PC-9 (cell line): Measurements from ENCODE around the gene PAK4. TPM values are rescaled to one million over a fixed set of nuclear protein-coding genes. Genes with fewer than 3 reads are reported as not detected.

Source experiments
- BruUV-seq: library from RNA; stranded (reverse); fragments of 400-500 nt; replicated peaks from 2 replicates; lab custom pipeline; 2021; lab: Mats Ljungman, UMichigan
- CTCF ChIA-PET: fragments of 300-600 bp; sonication (Branson Sonifier 250); formaldehyde crosslinking; loops from one replicate; lab custom pipeline; 2022; ENCODE audit warnings: antibody characterized with exemption; lab: Charles Lee
- POLR2A ChIA-PET: fragments of 300-600 bp; sonication (Branson Sonifier 250); formaldehyde crosslinking; loops from one replicate; lab custom pipeline; 2022; ENCODE audit warnings: antibody characterized with exemption; ENCODE audit not compliant: unreplicated experiment; lab: Charles Lee
- DNase-seq, 2 experiments: peaks; one replicate each; pipeline versions ENCODE4 v3.0.0 to v3.0.0-alpha.2; 2015 to 2022; ENCODE audit warnings: mixed read lengths in 1 of 2
- H2AFZ ChIP-seq: fragments of 200-600 bp; sonication (generic); 2 replicates; pipeline ENCODE4 v1.8.1; 2017; ENCODE audit warnings: antibody characterized with exemption
- H3F3A ChIP-seq: fragments of 200-600 bp; sonication (generic); 2 replicates; pipeline ENCODE4 v1.8.1; 2017; ENCODE audit warnings: antibody characterized with exemption, mild to moderate bottlenecking, low read depth; ENCODE audit not compliant: insufficient read depth
- H3K27ac ChIP-seq: fragments of 200-600 bp; sonication (generic); 2 replicates; pipeline ENCODE4 v1.6.1; 2016; ENCODE audit warnings: mixed run types
- H3K27me3 ChIP-seq: fragments of 200-600 bp; sonication (generic); 2 replicates; pipeline ENCODE4 v1.6.1; 2016; ENCODE audit warnings: low read depth, mixed run types; ENCODE audit not compliant: insufficient read depth
- H3K36me3 ChIP-seq: fragments of 200-600 bp; sonication (generic); 2 replicates; pipeline ENCODE4 v1.6.1; 2016; ENCODE audit warnings: low read depth, mixed run types
- H3K4me1 ChIP-seq: fragments of 200-600 bp; sonication (generic); replicated peaks from 2 replicates; pipeline ENCODE4 v1.6.1; 2016; ENCODE audit warnings: mixed run types; ENCODE audit not compliant: insufficient read depth
- H3K4me2 ChIP-seq: fragments of 200-600 bp; sonication (generic); 2 replicates; pipeline ENCODE4 v1.6.1; 2017; ENCODE audit warnings: mixed run types
- H3K4me3 ChIP-seq: fragments of 200-600 bp; sonication (generic); 2 replicates; pipeline ENCODE4 v1.6.1; 2016; ENCODE audit warnings: mixed run types
- H3K79me2 ChIP-seq: fragments of 200-600 bp; sonication (generic); 2 replicates; pipeline ENCODE4 v1.6.1; 2017; ENCODE audit warnings: low read depth, mixed run types
- H3K9me2 ChIP-seq: fragments of 200-600 bp; sonication (generic); 2 replicates; pipeline ENCODE4 v1.8.1; 2017; ENCODE audit warnings: mild to moderate bottlenecking; ENCODE audit not compliant: insufficient read depth
- H3K9me3 ChIP-seq: fragments of 200-600 bp; sonication (generic); 2 replicates; pipeline ENCODE4 v1.8.1; 2016; ENCODE audit warnings: low read depth; ENCODE audit not compliant: insufficient read depth
- H4K20me1 ChIP-seq: fragments of 200-600 bp; sonication (generic); 2 replicates; pipeline ENCODE4 v1.8.1; 2017; ENCODE audit not compliant: insufficient read depth
- EZH2 ChIP-seq: fragments of 200-600 bp; sonication (generic); IDR thresholded peaks from 2 replicates; pipeline ENCODE4 v1.8.0; 2017; ENCODE audit warnings: antibody characterized with exemption, low read depth
- intact Hi-C: fragments of 100-400 bp; cut with micrococcal nuclease; formaldehyde crosslinking; loops from one replicate; pipeline ENCODE4 v1.10.0; 2022; ENCODE audit not compliant: unreplicated experiment
- total RNA-seq: library from RNA; stranded (reverse); gene quantifications from 2 replicates; pipeline ENCODE4 v1.2.3, GENCODE V29; 2021
- TF ChIP-seq, protein P1 (sequence below): fragments of 200-600 bp; sonication (generic); conservative IDR thresholded peaks from 2 replicates; pipeline ENCODE4 v1.6.1; 2017; ENCODE audit warnings: mixed run types, antibody characterized with exemption, mild to moderate bottlenecking, moderate library complexity

Gene PAK4
- total RNA-seq, 1 experiment from 2014 or later: 77.8 TPM

DNA sequence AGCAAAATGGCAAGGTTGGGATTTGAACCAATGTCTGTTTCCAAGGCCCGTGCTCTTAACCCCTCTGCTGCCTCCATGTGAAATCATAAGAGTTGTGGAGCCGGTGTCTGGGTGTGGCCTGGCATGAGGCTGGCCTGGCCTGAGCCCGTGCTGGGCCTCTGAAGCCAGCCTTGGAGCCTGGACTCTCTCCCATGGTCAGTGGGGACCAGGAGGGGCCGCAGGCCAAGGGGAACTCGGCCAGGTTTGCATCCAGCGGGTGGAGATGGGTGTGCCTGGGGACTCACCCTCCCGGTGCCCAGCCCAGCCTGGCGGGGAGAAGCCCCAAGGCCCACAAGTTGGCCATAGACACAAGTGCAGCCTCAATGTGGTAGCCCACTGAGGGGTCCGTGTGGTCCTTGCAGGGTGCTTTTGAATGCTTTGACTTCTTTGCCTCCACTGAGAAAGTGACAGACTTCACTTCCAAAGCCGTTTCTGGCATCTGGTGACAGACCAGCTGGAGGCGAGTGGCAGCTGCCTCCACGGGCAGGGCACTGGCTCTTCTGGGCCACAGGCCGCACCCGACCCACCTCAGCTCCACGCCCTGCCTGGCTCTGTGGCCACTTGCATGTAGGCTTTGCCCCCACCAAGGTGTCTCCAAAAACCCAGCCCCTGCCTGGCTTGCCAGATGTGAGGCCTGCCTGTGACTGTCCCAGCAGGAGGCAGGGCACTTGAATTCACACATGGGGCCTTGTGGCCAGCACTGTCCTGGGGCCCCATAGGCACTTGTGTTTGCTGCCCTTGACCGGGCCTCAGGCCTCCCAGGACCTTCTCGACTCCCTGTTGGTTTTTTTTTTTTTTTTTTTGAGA is 45.0 kb downstream of the PAK4 start:
- DNase-seq: no peak
- no TSS peak for BruUV-seq

DNA sequence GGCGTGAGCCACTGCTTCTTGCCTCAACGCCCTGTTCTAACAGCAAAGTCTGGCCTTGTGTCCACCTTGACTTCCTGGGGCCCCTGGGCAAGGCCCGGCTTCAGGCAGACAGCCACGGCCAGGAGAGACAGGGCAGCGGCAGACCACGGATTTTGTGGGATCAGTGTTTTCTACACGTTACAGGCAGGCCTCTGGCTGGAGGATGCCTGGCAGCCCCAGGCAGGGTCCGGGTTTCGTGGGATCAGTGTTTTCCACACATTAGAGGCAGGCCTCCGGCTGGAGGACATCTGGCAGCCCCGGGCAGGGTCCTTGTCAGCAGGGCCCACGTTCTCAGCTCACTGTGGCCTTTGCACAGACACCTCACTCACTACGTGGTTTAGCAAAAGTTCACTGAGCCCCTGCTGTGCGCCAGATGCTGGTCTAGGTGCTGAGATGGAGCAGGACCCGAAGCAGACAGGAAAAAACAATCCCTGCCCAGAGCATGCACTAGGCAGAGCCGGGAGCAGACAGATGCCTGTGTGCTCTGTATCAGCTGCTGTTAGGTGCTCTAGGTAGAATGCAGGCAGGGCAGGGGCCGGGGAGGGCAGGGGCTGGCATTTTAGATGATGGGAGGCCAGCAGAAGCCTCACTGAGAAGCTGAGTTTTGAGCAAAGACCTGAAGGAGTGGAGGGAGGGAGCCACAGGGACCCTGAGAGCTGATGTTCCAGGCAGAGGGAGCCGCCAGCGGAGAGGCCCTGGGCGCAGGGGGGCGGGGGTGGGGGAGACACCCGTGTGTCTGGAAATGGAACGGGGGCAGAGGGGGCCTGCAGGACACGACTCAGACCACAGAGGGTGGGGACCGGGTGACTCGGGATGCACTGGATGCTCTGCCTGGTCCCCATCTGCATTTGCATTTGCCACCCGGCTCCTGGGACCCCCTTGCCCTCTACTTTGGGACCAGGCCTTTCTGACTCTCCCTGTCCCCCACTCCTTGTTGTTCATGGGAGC is 46.2 kb downstream of the PAK4 start:
- TF ChIP-seq EZH2: no peak
- TF ChIP-seq, protein P1, sequence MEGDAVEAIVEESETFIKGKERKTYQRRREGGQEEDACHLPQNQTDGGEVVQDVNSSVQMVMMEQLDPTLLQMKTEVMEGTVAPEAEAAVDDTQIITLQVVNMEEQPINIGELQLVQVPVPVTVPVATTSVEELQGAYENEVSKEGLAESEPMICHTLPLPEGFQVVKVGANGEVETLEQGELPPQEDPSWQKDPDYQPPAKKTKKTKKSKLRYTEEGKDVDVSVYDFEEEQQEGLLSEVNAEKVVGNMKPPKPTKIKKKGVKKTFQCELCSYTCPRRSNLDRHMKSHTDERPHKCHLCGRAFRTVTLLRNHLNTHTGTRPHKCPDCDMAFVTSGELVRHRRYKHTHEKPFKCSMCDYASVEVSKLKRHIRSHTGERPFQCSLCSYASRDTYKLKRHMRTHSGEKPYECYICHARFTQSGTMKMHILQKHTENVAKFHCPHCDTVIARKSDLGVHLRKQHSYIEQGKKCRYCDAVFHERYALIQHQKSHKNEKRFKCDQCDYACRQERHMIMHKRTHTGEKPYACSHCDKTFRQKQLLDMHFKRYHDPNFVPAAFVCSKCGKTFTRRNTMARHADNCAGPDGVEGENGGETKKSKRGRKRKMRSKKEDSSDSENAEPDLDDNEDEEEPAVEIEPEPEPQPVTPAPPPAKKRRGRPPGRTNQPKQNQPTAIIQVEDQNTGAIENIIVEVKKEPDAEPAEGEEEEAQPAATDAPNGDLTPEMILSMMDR: no peak
- H3K4me3 ChIP-seq: no peak overlapping the region
- peaks cover 25% of the 10 kb centered on the region; the same call in 1 of the 2 replicates for H4K20me1 ChIP-seq
- no peaks in the 10 kb centered on the region for H3K36me3 ChIP-seq
- no peak overlapping the region for H3K27ac ChIP-seq
- H3K4me2 ChIP-seq: no peak overlapping the region
- H3K4me1 ChIP-seq: peaks cover 17% of the 10 kb centered on the region
- H3K9me2 ChIP-seq: no peaks in the 10 kb centered on the region
- H3K79me2 ChIP-seq: peaks cover 12% of the 10 kb centered on the region
- H3K9me3 ChIP-seq: no peaks in the 10 kb centered on the region
- CTCF ChIA-PET: no interaction called here
- BruUV-seq: no TSS peak
- no peaks in the 10 kb centered on the region for H3K27me3 ChIP-seq
- DNase-seq: no peak
- intact Hi-C loops: no loop called here
- peaks cover 10% of the 10 kb centered on the region for H3F3A ChIP-seq
- POLR2A ChIA-PET: no interaction called here
- no peak overlapping the region for H2AFZ ChIP-seq

More for the DNA sequence above, 45.0 kb downstream of the PAK4 start:
- H3K4me1 ChIP-seq: peaks cover 28% of the 10 kb centered on the region
- no peak overlapping the region for H3K4me3 ChIP-seq
- H3K4me2 ChIP-seq: no peak overlapping the region
- H3K9me3 ChIP-seq: no peaks in the 10 kb centered on the region
- intact Hi-C loops: no loop called here
- no peak overlapping the region for H3K27ac ChIP-seq
- peaks cover 32% of the 10 kb centered on the region; the same call in 1 of the 2 replicates for H4K20me1 ChIP-seq
- H3K27me3 ChIP-seq: no peaks in the 10 kb centered on the region
- ChIA-PET CTCF (no interaction called here), POLR2A (no interaction called here)
- H3F3A ChIP-seq: peaks cover 19% of the 10 kb centered on the region
- H3K9me2 ChIP-seq: no peaks in the 10 kb centered on the region
- TF ChIP-seq EZH2: no peak
- TF ChIP-seq, protein P1: no peak
- H2AFZ ChIP-seq: no peak overlapping the region
- H3K36me3 ChIP-seq: no peaks in the 10 kb centered on the region
- peaks cover 17% of the 10 kb centered on the region for H3K79me2 ChIP-seq

DNA sequence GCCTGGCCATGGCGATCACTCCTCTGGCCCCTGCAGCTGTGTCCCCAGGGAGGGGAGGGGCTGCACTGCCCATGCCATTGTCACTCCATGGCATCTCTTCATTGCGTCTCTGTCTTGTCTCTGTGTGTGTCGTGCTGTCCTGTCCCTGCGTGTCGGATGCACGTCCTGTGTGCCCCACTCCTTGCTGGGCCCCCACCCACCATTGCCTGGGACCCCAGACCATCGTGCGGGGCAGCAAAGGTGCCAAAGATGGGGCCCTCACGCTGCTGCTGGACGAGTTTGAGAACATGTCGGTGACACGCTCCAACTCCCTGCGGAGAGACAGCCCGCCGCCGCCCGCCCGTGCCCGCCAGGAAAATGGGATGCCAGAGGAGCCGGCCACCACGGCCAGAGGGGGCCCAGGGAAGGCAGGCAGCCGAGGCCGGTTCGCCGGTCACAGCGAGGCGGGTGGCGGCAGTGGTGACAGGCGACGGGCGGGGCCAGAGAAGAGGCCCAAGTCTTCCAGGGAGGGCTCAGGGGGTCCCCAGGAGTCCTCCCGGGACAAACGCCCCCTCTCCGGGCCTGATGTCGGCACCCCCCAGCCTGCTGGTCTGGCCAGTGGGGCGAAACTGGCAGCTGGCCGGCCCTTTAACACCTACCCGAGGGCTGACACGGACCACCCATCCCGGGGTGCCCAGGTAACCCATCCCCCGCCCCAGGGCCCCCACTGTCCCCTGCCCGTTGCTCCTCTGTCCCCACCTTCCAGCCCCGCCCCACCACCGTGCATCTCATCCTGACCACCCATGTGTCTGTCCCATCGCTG is 47.3 kb downstream of the PAK4 start:
- H3K9me3 ChIP-seq: no peaks in the 10 kb centered on the region
- no peaks in the 10 kb centered on the region for H3K9me2 ChIP-seq
- H3K36me3 ChIP-seq: no peaks in the 10 kb centered on the region
- no peaks in the 10 kb centered on the region for H3K27me3 ChIP-seq
- ChIA-PET POLR2A (no interaction called here), CTCF (no interaction called here)
- no peak overlapping the region for H3K4me3 ChIP-seq
- no peak overlapping the region for H3K4me2 ChIP-seq
- no peak for DNase-seq
- intact Hi-C loops: no loop called here
- H3K79me2 ChIP-seq: peaks cover 10% of the 10 kb centered on the region
- H2AFZ ChIP-seq: no peak overlapping the region
- H3K27ac ChIP-seq: no peak overlapping the region
- H4K20me1 ChIP-seq: peaks cover 15% of the 10 kb centered on the region; the same call in 1 of the 2 replicates
- TF ChIP-seq EZH2: no peak
- TF ChIP-seq, protein P1: no peak
- H3F3A ChIP-seq: peaks cover under 1% of the 10 kb centered on the region; the same call in 1 of the 2 replicates
- H3K4me1 ChIP-seq: peaks cover 6% of the 10 kb centered on the region
- BruUV-seq: no TSS peak
